ENCODE measurements around the gene DMGDH.

DNA sequence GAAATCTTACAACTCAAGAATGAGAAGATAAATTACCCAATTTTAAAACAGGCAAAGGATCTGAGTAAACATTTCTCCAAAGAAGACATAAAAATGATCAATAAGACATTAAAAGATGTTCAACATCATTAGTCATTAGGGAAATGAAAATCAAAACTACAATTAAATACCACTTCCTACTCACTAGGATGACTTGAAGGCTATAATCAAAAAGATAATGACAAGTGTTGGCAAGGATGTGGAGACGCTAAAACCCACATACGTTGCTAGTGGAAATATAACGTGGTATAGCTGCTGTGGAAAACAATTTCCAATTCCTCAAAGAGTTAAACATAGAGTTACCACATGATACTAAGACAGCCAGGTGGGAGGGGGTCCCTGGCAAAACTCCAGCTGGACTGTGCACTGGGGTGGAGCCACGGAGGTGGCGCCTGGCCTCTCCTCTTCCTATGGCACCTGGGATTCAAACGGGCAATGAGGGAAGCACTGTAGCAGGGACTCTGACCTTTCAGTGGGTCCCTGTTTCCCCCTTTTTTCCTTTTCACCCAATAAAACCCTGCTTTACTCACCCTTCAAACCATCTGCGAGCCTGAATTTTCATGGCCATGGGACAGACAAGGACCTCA lies 90.2 kb downstream of the DMGDH start:
- TF ChIP-seq CTCF (IDR thresholded peaks at IDR 0.05) (no peak), POLR2A (IDR thresholded peaks at IDR 0.05) (no peak)

Measured in right lobe of liver (tissue), 4 donors.